PC-3 (cell line): ENCODE results near the gene SCAF8.
"Not testable (repeated sequence)": the region's sequence is repeated elsewhere in the genome, so short reads cannot be mapped to it uniquely, and the experiment has no call there.

ENCODE experiments used
- CTCF ChIP-seq: fragments of 300-600 bp; sonication (generic); conservative IDR thresholded peaks from 2 replicates; pipeline ENCODE4 v1.5.1; 2017; ENCODE audit warnings: antibody characterized with exemption, low read depth, mild to moderate bottlenecking, low read length
- EZH2 ChIP-seq: fragments of 300-600 bp; sonication (generic); IDR thresholded peaks from one replicate; pipeline ENCODE4 v1.6.1; 2017; ENCODE audit warnings: antibody characterized with exemption, mild to moderate bottlenecking, low read length; ENCODE audit not compliant: unreplicated experiment

DNA sequence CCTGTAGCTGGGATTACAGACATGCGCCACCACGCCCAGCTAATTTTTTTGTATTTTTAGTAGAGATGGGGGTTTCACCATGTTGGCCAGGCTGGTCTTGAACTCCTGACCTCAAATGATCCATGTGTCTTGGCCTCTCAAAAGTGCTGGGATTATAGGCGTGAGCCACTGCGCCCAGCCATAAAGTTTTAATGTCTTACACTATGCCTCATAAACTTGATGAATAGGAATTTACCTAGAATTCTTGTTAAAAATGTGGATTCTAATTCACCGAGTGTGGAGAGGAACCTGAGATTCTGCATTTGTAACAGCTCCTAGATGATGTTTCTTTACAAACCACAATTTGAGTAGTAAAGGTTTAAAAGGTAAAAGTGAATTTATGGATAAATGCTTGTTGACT lies 45.9 kb downstream of the SCAF8 start:
- TF ChIP-seq CTCF, EZH2: not testable (repeated sequence)
